K562 (cell line): ENCODE data around the gene TMTC3. TPM values are rescaled to one million over a fixed set of nuclear protein-coding genes. Genes with fewer than 3 reads are reported as not detected.

Experiments used
- BRD4 ChIP-seq: fragments of 200-600 bp; sonication (generic); IDR thresholded peaks from 2 replicates; pipeline ENCODE4 v1.6.1; 2017; ENCODE audit warnings: inconsistent platforms
- BRF1 ChIP-seq: IDR thresholded peaks from 3 replicates; pipeline ENCODE4 v1.6.1; 2011; ENCODE audit warnings: borderline replicate concordance, mild to moderate bottlenecking; ENCODE audit not compliant: insufficient read length; ENCODE audit errors: extremely low read depth
- COPS2 ChIP-seq: fragments of 450-650 bp; conservative IDR thresholded peaks from 2 replicates; pipeline ENCODE4 v1.6.1; 2016; ENCODE audit warnings: mild to moderate bottlenecking, moderate library complexity
- DMBX1 ChIP-seq: fragments of 250-450 bp; sonication (Bioruptor Pico); IDR thresholded peaks from 2 replicates; pipeline ENCODE4 v1.8.0; 2022; ENCODE audit warnings: inconsistent platforms, mild to moderate bottlenecking, moderate library complexity, borderline replicate concordance
- FOS ChIP-seq: IDR thresholded peaks from 3 replicates; pipeline ENCODE4 v1.6.1; 2011; ENCODE audit not compliant: insufficient read length; ENCODE audit errors: extremely low read depth
- KLF13 ChIP-seq: fragments of 450-650 bp; IDR thresholded peaks from 2 replicates; pipeline ENCODE4 v1.6.1; 2016; ENCODE audit warnings: missing genetic modification characterization, low read depth, mild to moderate bottlenecking, missing compliant biosample characterization, moderate library complexity, borderline replicate concordance
- MAZ ChIP-seq, 2 experiments: fragments of 450-650 bp in 1 of 2; sonication (generic) in 1 of 2; formaldehyde crosslinking; IDR thresholded peaks in 1 of 2; conservative IDR thresholded peaks in 1 of 2; 2 replicates each; pipeline versions ENCODE4 v1.4.0 to v1.5.0; 2020; ENCODE audit warnings: mild to moderate bottlenecking in 1 of 2, missing genetic modification reagents in 1 of 2
- MTA1 ChIP-seq: fragments of 450-650 bp; IDR thresholded peaks from 2 replicates; pipeline ENCODE4 v1.6.1; 2017; ENCODE audit warnings: borderline replicate concordance
- NFE2L1 ChIP-seq: fragments of 450-650 bp; IDR thresholded peaks from 2 replicates; pipeline ENCODE4 v1.6.1; 2016; ENCODE audit warnings: missing genetic modification characterization, low read depth, mild to moderate bottlenecking, missing compliant biosample characterization, moderate library complexity, borderline replicate concordance
- NRF1 ChIP-seq, 2 experiments: fragments of 450-650 bp; IDR thresholded peaks in 1 of 2; conservative IDR thresholded peaks in 1 of 2; 2 replicates each; pipeline ENCODE4 v1.6.1; 2014; ENCODE audit warnings: mild to moderate bottlenecking in 2 of 2
- PHB2 ChIP-seq: fragments of 450-650 bp; IDR thresholded peaks from 2 replicates; pipeline ENCODE4 v1.6.1; 2017; ENCODE audit warnings: low read depth
- TCF3 ChIP-seq: sonication (generic); formaldehyde crosslinking; IDR thresholded peaks from 2 replicates; pipeline ENCODE4 v1.4.0; 2020; ENCODE audit warnings: mild to moderate bottlenecking, missing genetic modification reagents
- TCF7L2 ChIP-seq: fragments of 150-350 bp; IDR thresholded peaks from 2 replicates; pipeline ENCODE4 v1.6.1; 2016; ENCODE audit warnings: low read depth, mild to moderate bottlenecking, low read length, moderate library complexity
- ZC3H8 ChIP-seq: fragments of 450-650 bp; IDR thresholded peaks from 2 replicates; pipeline ENCODE4 v1.6.1; 2017
- ZKSCAN3 ChIP-seq: fragments of 250-450 bp; sonication (Bioruptor Pico); IDR thresholded peaks from 2 replicates; pipeline ENCODE4 v1.4.0; 2020
- ZNF212 ChIP-seq: fragments of 450-650 bp; formaldehyde crosslinking; IDR thresholded peaks from 2 replicates; pipeline ENCODE4 v1.4.0; 2020; ENCODE audit warnings: mild to moderate bottlenecking
- ZNF311 ChIP-seq: fragments of 250-450 bp; sonication (Bioruptor Pico); IDR thresholded peaks from 2 replicates; pipeline ENCODE4 v1.4.0; 2020; ENCODE audit warnings: mild to moderate bottlenecking, moderate library complexity
- polyA plus RNA-seq, 8 experiments: library from polyadenylated mRNA; depleted of rRNA in 4 of 8; stranded (reverse) in 5 of 8; unstranded in 3 of 8; fragments of >200 nt; fragmentation: Nextera tagmentation in 2 of 8; fragmentation: Illumina TruSeq in 1 of 8; extraction: Ambion mirVana in 2 of 8; extraction: Trizol in 1 of 8; gene quantifications; 2 replicates each; pipeline versions ENCODE4 v1.2.1 to v1.2.3, GENCODE V29; 2011 to 2014; ENCODE audit warnings: inconsistent platforms in 1 of 8, missing spikeins in 1 of 8
- total RNA-seq, 7 experiments: library from RNA; depleted of rRNA in 6 of 7; stranded (reverse); fragments of >200 nt in 6 of 7; fragmentation: Illumina TruSeq in 2 of 7; extraction: Trizol in 2 of 7; gene quantifications; 2 replicates each; pipeline versions ENCODE4 v1.2.1 to v1.2.3, GENCODE V29; 2011 to 2021; ENCODE audit warnings: low replicate concordance in 1 of 7
- TF ChIP-seq, protein P1 (sequence below), 2 experiments: fragments of 250-450 bp in 1 of 2; fragments of 450-650 bp in 1 of 2; sonication (Bioruptor Pico) in 1 of 2; IDR thresholded peaks; 2 replicates each; pipeline versions ENCODE4 v1.6.1 to v1.8.0; 2016 to 2021; ENCODE audit warnings: mild to moderate bottlenecking in 2 of 2, moderate library complexity in 2 of 2, missing compliant biosample characterization in 1 of 2, missing genetic modification characterization in 1 of 2
- TF ChIP-seq, protein P2 (sequence below): fragments of 450-650 bp; formaldehyde crosslinking; IDR thresholded peaks from 2 replicates; pipeline ENCODE4 v1.4.0; 2022; ENCODE audit warnings: mild to moderate bottlenecking, moderate library complexity
- TF ChIP-seq, protein P3 (sequence below): fragments of 250-450 bp; sonication (Bioruptor Pico); IDR thresholded peaks from 2 replicates; pipeline ENCODE4 v1.4.0; 2020; ENCODE audit warnings: borderline replicate concordance
- TF ChIP-seq, protein P4 (sequence below): fragments of 200-400 bp; formaldehyde crosslinking; IDR thresholded peaks from 2 replicates; pipeline ENCODE4 v1.6.1; 2017; ENCODE audit warnings: mild to moderate bottlenecking, low read depth, low read length, moderate library complexity
- TF ChIP-seq, protein P5 (sequence below): sonication (generic); formaldehyde crosslinking; IDR thresholded peaks from 2 replicates; pipeline ENCODE4 v1.8.1; 2023; ENCODE audit warnings: mild to moderate bottlenecking, missing genetic modification reagents

TMTC3 gene
- total and polyA plus RNA-seq, 9 of the 15 experiments (the other 6 are each of a cell fraction or from before 2014, with no cell fraction given), result 1.9 to 9.8 (median 4.7) TPM

DNA sequence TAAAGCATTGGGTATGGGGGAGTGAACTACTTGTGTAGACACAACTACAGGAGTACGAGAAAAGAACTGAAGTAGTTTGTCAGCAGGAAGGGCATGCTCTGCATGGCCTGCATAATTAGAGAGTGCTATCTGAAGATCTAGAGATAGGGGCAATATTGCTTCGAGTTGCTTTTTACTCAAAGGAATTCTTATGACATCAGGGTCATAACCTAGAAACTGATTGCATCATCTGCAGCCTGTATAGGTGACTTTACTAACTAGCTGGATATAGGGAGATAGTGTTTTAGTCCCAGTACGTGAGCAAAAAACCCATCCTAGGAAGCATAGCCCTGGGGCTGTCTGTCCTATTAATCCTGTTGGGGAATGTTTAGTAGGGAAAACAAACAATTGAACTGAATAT, 39.8 kb downstream of the TMTC3 start (continued):
- TF ChIP-seq ZKSCAN3 (CRISPR knock-in tag), result no peak
- TF ChIP-seq TCF7L2, result no peak
- TF ChIP-seq NFE2L1, result no peak
- TF ChIP-seq, protein P1, sequence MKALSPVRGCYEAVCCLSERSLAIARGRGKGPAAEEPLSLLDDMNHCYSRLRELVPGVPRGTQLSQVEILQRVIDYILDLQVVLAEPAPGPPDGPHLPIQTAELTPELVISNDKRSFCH (CRISPR knock-in tag; IDR thresholded peaks at IDR 0.05), result no peak
- TF ChIP-seq, protein P1 (tag; IDR thresholded peaks at IDR 0.05), result no peak
- no peak for TF ChIP-seq NRF1 (conservative IDR thresholded peaks at IDR 0.05 in 1 of 2, IDR thresholded peaks at IDR 0.05 in 1 of 2)
- TF ChIP-seq TCF3 (CRISPR knock-in tag), result no peak
- TF ChIP-seq, protein P2, sequence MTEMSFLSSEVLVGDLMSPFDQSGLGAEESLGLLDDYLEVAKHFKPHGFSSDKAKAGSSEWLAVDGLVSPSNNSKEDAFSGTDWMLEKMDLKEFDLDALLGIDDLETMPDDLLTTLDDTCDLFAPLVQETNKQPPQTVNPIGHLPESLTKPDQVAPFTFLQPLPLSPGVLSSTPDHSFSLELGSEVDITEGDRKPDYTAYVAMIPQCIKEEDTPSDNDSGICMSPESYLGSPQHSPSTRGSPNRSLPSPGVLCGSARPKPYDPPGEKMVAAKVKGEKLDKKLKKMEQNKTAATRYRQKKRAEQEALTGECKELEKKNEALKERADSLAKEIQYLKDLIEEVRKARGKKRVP (CRISPR knock-in tag), result peak; percentile 88
- TF ChIP-seq, protein P3, sequence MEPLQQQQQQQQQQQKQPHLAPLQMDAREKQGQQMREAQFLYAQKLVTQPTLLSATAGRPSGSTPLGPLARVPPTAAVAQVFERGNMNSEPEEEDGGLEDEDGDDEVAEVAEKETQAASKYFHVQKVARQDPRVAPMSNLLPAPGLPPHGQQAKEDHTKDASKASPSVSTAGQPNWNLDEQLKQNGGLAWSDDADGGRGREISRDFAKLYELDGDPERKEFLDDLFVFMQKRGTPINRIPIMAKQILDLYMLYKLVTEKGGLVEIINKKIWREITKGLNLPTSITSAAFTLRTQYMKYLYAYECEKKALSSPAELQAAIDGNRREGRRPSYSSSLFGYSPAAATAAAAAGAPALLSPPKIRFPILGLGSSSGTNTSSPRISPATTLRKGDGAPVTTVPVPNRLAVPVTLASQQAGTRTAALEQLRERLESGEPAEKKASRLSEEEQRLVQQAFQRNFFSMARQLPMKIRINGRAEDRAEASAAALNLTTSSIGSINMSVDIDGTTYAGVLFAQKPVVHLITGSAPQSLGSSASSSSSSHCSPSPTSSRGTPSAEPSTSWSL (CRISPR knock-in tag), result no peak
- no peak for TF ChIP-seq MAZ (CRISPR knock-in tag; conservative IDR thresholded peaks at IDR 0.05 in 1 of 2, IDR thresholded peaks at IDR 0.05 in 1 of 2)
- no peak for TF ChIP-seq ZC3H8
- no peak for TF ChIP-seq COPS2
- TF ChIP-seq ZNF212 (CRISPR knock-in tag), result no peak
- no peak for TF ChIP-seq BRD4
- TF ChIP-seq, protein P4, sequence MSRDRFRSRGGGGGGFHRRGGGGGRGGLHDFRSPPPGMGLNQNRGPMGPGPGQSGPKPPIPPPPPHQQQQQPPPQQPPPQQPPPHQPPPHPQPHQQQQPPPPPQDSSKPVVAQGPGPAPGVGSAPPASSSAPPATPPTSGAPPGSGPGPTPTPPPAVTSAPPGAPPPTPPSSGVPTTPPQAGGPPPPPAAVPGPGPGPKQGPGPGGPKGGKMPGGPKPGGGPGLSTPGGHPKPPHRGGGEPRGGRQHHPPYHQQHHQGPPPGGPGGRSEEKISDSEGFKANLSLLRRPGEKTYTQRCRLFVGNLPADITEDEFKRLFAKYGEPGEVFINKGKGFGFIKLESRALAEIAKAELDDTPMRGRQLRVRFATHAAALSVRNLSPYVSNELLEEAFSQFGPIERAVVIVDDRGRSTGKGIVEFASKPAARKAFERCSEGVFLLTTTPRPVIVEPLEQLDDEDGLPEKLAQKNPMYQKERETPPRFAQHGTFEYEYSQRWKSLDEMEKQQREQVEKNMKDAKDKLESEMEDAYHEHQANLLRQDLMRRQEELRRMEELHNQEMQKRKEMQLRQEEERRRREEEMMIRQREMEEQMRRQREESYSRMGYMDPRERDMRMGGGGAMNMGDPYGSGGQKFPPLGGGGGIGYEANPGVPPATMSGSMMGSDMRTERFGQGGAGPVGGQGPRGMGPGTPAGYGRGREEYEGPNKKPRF, result no peak
- no peak for TF ChIP-seq FOS
- TF ChIP-seq, protein P5, sequence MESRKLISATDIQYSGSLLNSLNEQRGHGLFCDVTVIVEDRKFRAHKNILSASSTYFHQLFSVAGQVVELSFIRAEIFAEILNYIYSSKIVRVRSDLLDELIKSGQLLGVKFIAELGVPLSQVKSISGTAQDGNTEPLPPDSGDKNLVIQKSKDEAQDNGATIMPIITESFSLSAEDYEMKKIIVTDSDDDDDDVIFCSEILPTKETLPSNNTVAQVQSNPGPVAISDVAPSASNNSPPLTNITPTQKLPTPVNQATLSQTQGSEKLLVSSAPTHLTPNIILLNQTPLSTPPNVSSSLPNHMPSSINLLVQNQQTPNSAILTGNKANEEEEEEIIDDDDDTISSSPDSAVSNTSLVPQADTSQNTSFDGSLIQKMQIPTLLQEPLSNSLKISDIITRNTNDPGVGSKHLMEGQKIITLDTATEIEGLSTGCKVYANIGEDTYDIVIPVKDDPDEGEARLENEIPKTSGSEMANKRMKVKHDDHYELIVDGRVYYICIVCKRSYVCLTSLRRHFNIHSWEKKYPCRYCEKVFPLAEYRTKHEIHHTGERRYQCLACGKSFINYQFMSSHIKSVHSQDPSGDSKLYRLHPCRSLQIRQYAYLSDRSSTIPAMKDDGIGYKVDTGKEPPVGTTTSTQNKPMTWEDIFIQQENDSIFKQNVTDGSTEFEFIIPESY, result no peak
- TF ChIP-seq MTA1, result no peak
- TF ChIP-seq DMBX1 (CRISPR knock-in tag), result 0 out of 2 replicates have a peak, but pooled peaks have one; percentile 19
- no peak for TF ChIP-seq PHB2
- TF ChIP-seq KLF13 (tag), result no peak
- TF ChIP-seq ZNF311, result no peak
- TF ChIP-seq BRF1, result no peak
